HG03442 (cell line): Measurements from ENCODE around the gene UNC13D.
"Not testable (repeated sequence)": the region's sequence is repeated elsewhere in the genome, so short reads cannot be mapped to it uniquely, and the experiment has no call there.

Experiments
- ATAC-seq: cut with Tn5 transposase; IDR thresholded peaks from one replicate; pipeline ENCODE4 v1.9.1; 2021; ENCODE audit warnings: mild to moderate bottlenecking, moderate library complexity; ENCODE audit not compliant: unreplicated experiment

Gene UNC13D

GRCh38 chr17:75853433-75853832, 9.2 kb upstream of the UNC13D start:
- ATAC-seq: no peak

- not testable (repeated sequence) for ATAC-seq
These were observed 7.4 kb upstream of the UNC13D start for GRCh38 chr17:75851693-75851991.

GRCh38 chr17:75850928-75851692, 6.9 kb upstream of the UNC13D start:
- ATAC-seq: no peak

- no peak for ATAC-seq
These were observed 5.5 kb upstream of the UNC13D start for GRCh38 chr17:75849724-75850123.

GRCh38 chr17:75849279-75849646, 5.1 kb upstream of the UNC13D start:
- no peak for ATAC-seq

GRCh38 chr17:75848523-75849278, 4.5 kb upstream of the UNC13D start:
- ATAC-seq: no peak

GRCh38 chr17:75847614-75848522, 3.7 kb upstream of the UNC13D start:
- no peak for ATAC-seq

GRCh38 chr17:75846692-75847613, 2.7 kb upstream of the UNC13D start:
- ATAC-seq: no peak

GRCh38 chr17:75845933-75846691, 1.9 kb upstream of the UNC13D start:
- no peak for ATAC-seq

GRCh38 chr17:75845058-75845711, 981 bp upstream of the UNC13D start:
- ATAC-seq: peak; percentile 71

- ATAC-seq: peak; percentile 11
These were observed 390 bp upstream of the UNC13D start for GRCh38 chr17:75844530-75845057.

GRCh38 chr17:75842963-75843576, 1.1 kb downstream of the UNC13D start:
- ATAC-seq: no peak

GRCh38 chr17:75842411-75842810, 1.8 kb downstream of the UNC13D start:
- no peak for ATAC-seq

- no peak for ATAC-seq
These were observed 3.4 kb downstream of the UNC13D start for GRCh38 chr17:75840799-75841164.

- ATAC-seq: no peak
These were observed 4.0 kb downstream of the UNC13D start for GRCh38 chr17:75839942-75840798.

- no peak for ATAC-seq
These were observed 5.8 kb downstream of the UNC13D start for GRCh38 chr17:75838410-75838809.

- ATAC-seq: no peak
These were observed 6.3 kb downstream of the UNC13D start for GRCh38 chr17:75837899-75838298.

GRCh38 chr17:75836605-75837004, 7.6 kb downstream of the UNC13D start:
- no peak for ATAC-seq
